Raji (cell line): ENCODE results near the gene FRMD3.

Experiments used
- POLR2A ChIP-seq: IDR thresholded peaks from 2 replicates; pipeline ENCODE4 v1.6.1; 2011; ENCODE audit warnings: low read depth, low read length, control low read depth; ENCODE audit not compliant: insufficient read depth

The FRMD3 gene

GRCh38 chr9:83245979-83246659, 292.1 kb downstream of the FRMD3 start:
- TF ChIP-seq POLR2A: no peak

- TF ChIP-seq POLR2A: no peak
Measured at GRCh38 chr9:83242066-83242465, 296.1 kb downstream of the FRMD3 start.

DNA sequence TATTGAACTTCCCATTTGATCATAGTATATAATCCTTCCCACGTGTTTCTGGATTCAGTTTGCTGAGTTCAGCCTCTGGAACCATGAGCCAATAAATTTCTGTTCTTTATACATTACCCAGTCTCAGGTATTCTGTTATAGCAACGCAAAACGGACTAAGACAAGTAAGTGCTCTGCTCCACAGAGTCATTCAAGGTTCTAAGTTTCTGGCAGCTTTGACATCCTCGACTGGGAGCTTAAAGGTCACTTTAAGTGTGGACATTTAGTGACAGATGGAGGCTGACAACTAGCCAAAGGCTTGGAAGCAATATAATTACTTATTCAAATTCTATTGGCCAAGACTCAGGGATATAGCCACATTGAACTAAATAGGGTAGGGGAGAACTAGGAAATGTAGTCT, 297.5 kb downstream of the FRMD3 start:
- no peak for TF ChIP-seq POLR2A

- no peak for TF ChIP-seq POLR2A
Measured at GRCh38 chr9:83239747-83240146, 298.5 kb downstream of the FRMD3 start.

- no peak for TF ChIP-seq POLR2A
Measured at GRCh38 chr9:83238871-83239640, 299.1 kb downstream of the FRMD3 start.

- TF ChIP-seq POLR2A: no peak
Measured at GRCh38 chr9:83236029-83236696, 302.0 kb downstream of the FRMD3 start.

DNA sequence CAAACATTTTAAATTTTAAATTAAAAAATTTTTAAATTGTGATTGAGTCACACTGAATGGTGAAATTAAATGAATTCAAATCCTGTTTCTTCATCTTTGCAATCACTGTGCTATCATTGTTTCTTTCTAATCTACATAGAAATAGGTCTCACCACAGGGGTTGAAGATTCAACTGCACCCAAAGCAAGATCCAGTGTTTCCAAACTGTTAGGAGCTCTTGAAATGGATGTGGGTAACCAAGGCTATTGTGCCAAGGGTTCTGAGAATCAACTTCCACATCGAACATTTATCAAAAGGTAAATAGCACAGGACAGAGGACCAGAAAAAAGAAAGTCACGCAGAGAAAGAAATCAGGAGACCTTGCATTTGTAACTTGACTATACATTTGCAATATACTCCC, 302.7 kb downstream of the FRMD3 start:
- no peak for TF ChIP-seq POLR2A

GRCh38 chr9:83234541-83234940, 303.7 kb downstream of the FRMD3 start:
- no peak for TF ChIP-seq POLR2A

GRCh38 chr9:83233647-83234046, 304.6 kb downstream of the FRMD3 start:
- no peak for TF ChIP-seq POLR2A

- TF ChIP-seq POLR2A: no peak
Measured at GRCh38 chr9:83231039-83231438, 307.2 kb downstream of the FRMD3 start.

DNA sequence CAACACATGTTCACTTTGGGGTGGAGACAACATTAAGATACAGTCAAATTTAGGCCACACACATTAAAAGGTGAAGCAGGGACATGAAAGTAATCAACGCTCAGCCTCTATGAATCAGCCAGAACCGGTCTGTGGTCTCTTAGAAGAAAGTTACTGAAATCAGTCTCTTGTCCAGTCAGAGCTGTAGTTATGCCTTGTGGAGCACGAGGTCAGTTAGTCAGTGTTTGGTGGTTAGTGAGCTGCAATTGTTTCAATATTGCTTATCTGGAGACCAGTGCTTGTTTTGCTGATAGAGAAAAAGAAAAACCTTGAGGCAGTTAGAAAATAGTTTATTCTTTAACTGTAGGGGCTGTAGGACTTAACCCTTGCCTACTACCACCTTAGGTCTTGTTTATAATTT, 317.5 kb downstream of the FRMD3 start:
- no peak for TF ChIP-seq POLR2A

DNA sequence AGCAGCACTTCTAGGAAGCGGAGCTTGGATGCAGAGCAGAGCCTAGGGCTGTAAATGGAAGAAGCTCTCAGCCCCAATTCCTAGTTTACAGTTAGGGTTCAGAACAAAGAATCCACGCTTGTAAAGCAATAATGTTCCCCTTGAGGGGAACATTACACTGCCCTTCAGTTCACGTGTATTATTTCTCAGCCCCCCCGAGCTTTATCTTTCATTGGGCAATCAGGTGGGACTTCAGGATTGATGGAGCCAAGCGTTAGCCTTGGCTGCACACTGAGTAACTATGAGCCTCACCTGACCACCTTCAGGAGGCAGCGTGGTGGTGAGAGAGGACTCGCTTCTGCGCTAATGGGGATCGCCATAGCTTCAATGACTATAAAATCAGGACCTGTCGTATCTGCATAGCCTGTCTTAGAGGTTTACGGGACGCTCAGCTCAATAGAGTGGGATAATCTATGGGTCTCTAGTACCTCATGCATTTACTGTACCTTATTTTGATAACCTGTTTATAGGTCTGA, 318.2 kb downstream of the FRMD3 start:
- TF ChIP-seq POLR2A: no peak

- no peak for TF ChIP-seq POLR2A
Measured at GRCh38 chr9:83219154-83219923, 318.9 kb downstream of the FRMD3 start.

DNA sequence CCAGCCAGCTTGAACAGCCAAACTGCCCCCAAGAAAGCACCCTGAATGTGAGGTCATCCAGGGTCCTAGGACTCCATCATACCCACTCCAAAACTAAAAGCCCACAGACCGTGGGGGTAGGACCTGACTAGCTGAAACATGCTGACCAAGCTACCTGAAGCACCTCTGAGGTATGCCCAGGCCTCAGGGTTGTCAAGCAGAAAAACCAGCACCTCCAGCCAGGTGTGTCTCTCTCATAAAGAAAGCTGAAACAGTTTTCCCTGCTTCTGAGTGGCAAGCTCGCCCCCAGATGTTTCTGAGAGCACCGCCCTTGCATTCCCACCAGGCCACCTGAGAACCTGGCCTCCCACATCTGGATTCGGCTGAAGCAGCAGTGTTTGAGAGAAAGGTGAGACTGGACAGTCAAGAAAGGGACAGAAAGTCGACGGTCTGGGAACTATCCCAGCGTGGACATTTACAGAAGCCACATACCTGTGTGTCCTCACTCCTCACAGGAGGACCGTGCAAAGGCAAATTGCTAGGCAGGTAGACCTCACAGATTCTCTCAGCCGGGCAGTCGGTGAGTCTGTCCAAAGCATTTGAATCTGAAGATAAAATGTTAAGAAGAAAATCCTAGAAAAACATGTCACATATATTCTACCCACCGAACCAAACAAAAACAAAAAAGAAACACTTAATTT, 319.6 kb downstream of the FRMD3 start:
- no peak for TF ChIP-seq POLR2A
